GM19395 (cell line): Measurements from ENCODE around the gene STX16.

Experiments
- ATAC-seq: cut with Tn5 transposase; IDR thresholded peaks from one replicate; pipeline ENCODE4 v1.9.1; 2021; ENCODE audit warnings: mild to moderate bottlenecking, moderate library complexity; ENCODE audit not compliant: unreplicated experiment

Gene STX16

DNA sequence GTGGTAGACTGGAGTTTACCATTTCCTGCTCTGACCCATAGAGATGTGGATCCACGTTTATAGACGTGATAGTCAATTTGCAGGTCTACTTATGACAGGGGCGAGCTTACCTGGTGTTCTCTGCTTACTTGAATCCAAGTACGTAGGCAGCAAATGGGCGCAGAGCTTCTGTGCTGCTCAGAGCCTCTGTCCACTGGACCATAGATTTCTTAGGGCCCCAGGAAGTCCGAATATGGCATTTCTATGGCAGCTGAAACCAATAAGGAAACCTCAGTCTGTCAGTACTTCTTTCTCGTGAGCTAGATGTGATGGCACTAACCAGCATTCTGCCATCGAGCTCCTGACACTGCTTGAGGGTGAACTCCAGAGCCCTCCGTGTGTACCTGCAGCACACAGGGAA, 22.0 kb downstream of the STX16 start:
- ATAC-seq: no peak

GRCh38 chr20:58675146-58675584, 24.1 kb downstream of the STX16 start:
- ATAC-seq: no peak

- no peak for ATAC-seq
Observed at GRCh38 chr20:58675641-58676040, 24.6 kb downstream of the STX16 start.

DNA sequence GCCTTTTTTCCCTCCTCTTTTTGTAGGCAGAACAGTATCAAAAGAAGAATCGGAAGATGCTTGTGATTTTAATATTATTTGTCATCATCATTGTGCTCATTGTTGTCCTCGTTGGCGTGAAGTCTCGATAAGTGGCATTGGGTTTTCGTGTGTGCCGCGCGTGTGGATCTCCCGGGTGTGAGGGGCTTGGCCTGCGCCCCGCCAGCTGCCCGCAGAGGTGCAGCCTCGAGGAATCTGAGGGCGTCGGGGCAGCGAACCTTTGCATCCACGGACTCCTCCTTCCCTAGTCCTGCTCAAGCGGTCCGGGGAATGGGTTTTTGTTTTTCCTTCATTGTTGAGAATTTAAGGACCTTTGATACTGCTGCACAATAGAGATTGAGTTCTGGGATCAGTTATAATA, 25.1 kb downstream of the STX16 start:
- no peak for ATAC-seq

- no peak for ATAC-seq
Observed at GRCh38 chr20:58677079-58677604, 26.1 kb downstream of the STX16 start.

DNA sequence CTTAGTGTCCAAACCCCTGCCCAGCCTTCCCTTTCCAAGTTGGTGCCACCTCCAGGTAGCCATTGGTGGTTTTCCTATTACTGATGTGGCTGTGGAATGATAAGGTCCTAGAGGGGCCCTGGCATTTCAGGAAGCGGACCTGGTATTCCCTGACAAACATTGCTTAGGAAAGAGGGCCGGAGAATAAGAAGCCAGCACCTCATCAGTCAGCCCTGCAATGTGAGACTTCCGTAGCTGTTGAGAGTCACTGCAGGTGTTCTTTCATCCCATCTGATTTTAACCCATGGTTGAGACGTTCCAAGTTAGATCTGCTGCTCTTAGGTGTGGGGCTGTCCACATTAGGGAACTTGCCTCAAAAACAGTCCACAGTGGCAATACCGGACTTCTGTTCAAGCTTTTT, 26.7 kb downstream of the STX16 start:
- no peak for ATAC-seq

DNA sequence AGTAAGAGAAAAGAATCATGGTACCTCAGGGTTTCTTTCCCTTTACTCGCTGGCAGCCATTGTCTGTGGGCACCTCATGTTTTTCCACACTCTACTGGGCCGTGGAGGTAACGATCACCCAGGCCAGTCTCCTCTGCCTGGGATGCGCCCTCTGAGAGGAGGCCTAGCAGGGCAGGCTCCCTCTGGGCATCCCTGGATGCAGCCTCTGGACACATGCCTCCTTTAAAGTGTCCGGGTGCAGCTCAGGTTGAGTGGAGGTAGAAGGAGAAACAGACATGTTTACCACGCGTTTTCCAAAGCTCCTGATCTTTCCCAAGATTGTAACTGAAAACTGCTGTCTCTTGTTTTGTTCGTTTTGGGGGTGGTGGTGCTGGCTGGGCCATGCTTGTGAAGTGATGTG, 27.7 kb downstream of the STX16 start:
- no peak for ATAC-seq

- ATAC-seq: no peak
Observed at GRCh38 chr20:58682656-58683531, 31.8 kb downstream of the STX16 start.

DNA sequence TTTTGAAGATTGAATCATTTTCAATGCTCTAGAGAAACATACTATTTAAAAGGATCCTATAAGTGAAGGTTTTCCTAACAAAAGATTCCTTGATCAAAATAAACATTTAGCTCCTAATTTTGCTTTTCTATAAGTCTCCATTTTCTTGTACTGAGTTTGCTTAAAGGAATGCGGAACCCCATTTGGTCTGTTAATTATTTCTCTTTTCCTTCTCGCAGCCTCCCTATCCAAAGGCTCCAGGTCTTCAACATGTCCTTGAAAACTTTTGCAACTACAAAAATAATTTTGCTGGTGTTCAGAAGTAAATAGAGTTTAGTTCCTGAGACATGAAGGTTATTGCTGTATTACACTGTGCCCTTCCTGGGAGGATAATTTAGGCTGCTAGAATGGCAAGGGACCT, 33.2 kb downstream of the STX16 start:
- no peak for ATAC-seq

- ATAC-seq: no peak
Observed at GRCh38 chr20:58685988-58686387, 34.9 kb downstream of the STX16 start.

- ATAC-seq: no peak
Observed at GRCh38 chr20:58688414-58688813, 37.3 kb downstream of the STX16 start.

DNA sequence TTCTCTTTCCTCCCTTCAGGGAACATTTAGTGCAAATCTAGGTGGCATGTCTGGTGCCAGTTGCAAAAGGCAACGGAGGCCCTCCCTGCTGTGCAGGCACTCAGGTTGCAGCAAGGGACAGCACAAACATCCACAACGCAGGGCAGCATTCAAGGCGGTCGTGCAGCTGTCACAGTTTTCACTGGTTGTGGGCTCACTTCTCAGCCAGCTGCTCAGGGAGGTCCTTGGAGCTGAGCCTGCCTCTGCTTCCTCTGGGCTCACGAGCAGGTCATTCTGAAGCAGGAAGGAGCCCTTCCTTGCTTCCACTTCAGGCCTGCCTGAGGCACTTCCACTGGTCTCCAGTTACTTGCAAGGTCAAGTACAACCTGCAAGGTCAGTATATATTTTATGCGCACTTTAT, 37.8 kb downstream of the STX16 start:
- ATAC-seq: no peak

DNA sequence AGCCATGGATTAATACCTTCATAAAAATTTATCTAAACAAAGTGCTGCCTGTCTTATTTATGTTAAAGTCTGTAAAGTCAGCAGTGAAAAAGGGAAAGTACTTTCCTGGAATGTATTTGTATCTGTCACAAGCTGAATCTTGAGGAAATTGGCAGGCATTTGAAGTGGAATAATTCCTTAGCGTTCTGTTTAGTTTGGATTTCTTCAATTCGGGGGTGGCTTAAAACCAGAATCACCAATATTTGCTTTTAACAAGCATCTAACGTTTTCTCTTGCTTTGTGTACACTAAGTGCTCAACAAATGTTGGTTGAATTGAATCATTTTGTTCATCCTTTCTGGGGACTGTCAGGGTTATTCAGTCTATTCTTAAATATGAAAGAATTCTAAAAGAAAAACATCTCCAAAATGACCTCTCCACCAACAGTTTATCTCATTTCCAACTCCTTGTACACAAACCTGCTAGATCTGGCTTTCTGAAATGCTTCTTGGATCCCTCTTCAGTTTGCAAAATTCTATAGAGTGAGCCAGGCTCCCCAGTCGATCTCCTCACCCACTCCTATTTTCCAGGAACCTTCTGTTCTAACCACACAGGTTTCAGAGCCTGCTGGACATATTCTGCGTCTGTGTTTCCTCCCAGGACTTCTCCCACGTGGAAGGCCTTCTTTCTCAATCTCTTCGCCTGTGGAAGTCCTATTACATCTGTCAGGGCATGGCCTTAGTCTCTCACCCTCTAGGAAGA, 39.5 kb downstream of the STX16 start:
- ATAC-seq: no peak

- ATAC-seq: peak; percentile 15
Observed at GRCh38 chr20:58691773-58692578, 40.9 kb downstream of the STX16 start.

- ATAC-seq: peak; percentile 87
Observed at GRCh38 chr20:58692579-58693225, 41.6 kb downstream of the STX16 start, which contains the start of gene NPEPL1. NPEPL1 (plus strand) TSS chr20:58692800; CDS start chr20:58692901, 101 bp downstream.

DNA sequence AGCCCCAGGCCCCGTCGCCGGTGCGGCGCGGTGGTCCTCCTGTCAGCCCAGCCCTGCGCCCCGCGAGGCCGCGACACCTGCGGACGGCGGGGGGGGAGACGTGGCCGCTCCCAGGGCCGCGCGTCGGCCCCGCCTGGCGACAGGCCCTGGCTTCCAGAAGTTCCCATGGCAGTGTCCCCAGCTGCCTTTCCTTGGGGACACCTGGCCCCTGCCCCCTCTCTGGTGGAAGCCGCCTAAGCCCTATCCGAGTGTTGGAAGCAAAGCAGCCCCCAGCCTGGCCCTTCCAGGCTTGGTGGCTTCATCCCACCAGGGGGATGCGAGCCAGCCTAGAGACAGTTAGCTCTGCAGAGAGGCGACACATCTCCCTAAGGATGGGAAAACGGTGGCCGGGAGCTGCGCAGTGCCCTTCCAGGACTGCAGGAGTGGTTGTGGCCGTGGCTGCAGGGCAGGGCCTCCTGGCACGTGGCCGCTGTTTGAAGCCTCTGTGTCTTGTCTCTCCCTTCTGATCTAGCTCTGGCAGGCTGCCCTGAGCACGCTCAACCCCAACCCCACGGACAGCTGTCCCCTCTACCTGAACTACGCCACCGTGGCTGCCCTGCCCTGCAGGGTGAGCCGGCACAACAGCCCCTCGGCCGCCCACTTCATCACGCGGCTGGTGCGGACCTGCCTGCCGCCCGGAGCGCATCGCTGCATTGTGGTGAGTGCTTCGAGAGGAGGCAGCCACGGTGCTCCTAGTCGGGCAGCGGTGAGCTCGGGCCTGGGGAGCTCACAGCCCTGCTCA, 42.3 kb downstream of the STX16 start:
- ATAC-seq: peak; percentile 28

GRCh38 chr20:58694241-58695083, 43.4 kb downstream of the STX16 start:
- ATAC-seq: no peak

DNA sequence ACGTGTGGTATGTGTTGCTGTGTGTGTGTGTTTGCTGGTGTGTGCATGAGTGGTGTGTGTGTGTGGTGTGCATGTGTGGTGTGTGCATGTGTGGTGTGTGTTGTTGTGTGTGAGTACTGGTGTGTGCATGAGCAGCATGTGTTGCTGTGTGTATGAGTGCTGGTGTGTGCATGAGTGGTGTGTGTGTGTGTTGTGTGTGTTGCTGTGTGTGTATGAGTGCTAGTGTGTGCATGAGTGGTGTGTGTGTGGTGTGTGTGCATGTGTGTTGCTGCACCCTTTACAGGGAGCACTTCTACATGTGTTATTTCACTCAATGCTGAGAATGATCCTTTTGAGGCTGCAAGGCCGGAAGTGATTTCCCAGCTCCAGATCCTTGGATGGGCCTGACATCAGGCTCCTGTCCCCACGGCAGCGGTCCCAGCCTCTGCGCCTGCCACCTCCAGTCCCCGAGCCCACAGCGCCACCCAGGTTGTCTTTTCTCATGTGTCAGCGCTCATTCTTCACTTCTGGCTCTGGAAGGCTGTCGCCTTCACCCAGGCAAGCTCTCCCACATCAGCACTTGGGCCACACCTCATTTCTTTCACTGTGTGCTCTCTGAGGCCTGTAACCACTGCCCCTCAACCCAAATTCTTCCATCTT, 44.1 kb downstream of the STX16 start:
- ATAC-seq: no peak
